ENCODE results near the gene GAS6.

DNA sequence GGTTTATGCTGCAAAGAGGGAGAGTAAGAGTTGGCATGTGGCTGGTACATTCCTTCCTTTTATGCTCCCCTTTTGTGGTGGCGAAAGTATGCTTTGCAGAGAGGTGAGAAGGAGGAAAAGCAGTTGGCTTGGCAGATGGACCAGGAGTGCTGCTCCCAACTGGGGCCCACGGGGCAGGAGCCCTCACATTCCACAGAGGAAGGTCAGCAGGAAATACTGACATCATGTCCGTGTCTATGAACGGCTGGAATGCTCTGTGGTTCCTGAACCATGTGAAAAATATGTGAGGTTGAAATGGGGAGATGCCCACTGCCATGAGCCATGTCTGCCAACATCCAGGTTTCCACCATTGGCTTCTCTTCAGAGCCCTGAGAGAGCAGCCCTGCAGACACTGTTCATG lies 33.3 kb upstream of the GAS6 start:
- TF ChIP-seq, protein P1, sequence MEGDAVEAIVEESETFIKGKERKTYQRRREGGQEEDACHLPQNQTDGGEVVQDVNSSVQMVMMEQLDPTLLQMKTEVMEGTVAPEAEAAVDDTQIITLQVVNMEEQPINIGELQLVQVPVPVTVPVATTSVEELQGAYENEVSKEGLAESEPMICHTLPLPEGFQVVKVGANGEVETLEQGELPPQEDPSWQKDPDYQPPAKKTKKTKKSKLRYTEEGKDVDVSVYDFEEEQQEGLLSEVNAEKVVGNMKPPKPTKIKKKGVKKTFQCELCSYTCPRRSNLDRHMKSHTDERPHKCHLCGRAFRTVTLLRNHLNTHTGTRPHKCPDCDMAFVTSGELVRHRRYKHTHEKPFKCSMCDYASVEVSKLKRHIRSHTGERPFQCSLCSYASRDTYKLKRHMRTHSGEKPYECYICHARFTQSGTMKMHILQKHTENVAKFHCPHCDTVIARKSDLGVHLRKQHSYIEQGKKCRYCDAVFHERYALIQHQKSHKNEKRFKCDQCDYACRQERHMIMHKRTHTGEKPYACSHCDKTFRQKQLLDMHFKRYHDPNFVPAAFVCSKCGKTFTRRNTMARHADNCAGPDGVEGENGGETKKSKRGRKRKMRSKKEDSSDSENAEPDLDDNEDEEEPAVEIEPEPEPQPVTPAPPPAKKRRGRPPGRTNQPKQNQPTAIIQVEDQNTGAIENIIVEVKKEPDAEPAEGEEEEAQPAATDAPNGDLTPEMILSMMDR (conservative IDR thresholded peaks at IDR 0.05 in 1 of 2, IDR thresholded peaks at IDR 0.05 in 1 of 2; ENCODE audit: low read depth in 1 of 2, low read length in 2 of 2): no peak
- TF ChIP-seq EZH2 (IDR thresholded peaks at IDR 0.05; ENCODE audit: low read length, missing control alignments): no peak
